ENCODE results near the gene OR2V1.
"Not testable (repeated sequence)": the region's sequence is repeated elsewhere in the genome, so short reads cannot be mapped to it uniquely, and the experiment has no call there.

- not testable (repeated sequence) for TF ChIP-seq POLR2AphosphoS5, CTCF (IDR thresholded peaks at IDR 0.05)
These were observed 33.0 kb downstream of the OR2V1 start for GRCh38 chr5:181097759-181098491.

Data from upper lobe of left lung (tissue), 4 donors.